H9 (cell line): ENCODE results near the gene WASHC3. TPM values are rescaled to one million over a fixed set of nuclear protein-coding genes. Genes with fewer than 3 reads are reported as not detected.
A peak's percentile ranks its signal among the peaks of the same experiment; 100 is the strongest.

Source experiments
- DNase-seq: peaks from one replicate; pipeline ENCODE4 v3.0.0-alpha.2; 2017
- H2AFZ ChIP-seq: one replicate; pipeline ENCODE4 v1.6.1; 2013; ENCODE audit warnings: mild to moderate bottlenecking, low read length, control low read depth, moderate library complexity
- H2AK5ac ChIP-seq: 2 replicates; pipeline ENCODE4 v1.6.1; 2013; ENCODE audit warnings: low read length, control low read depth, mixed read lengths; ENCODE audit not compliant: insufficient read length
- H2BK120ac ChIP-seq: one replicate; pipeline ENCODE4 v1.6.1; 2013; ENCODE audit warnings: low read depth, mild to moderate bottlenecking, low read length, control low read depth, inconsistent platforms; ENCODE audit not compliant: poor library complexity, severe bottlenecking
- H2BK12ac ChIP-seq: 2 replicates; pipeline ENCODE4 v1.6.1; 2013; ENCODE audit warnings: low read length, control low read depth, mixed read lengths, low read depth; ENCODE audit not compliant: insufficient read length
- H2BK15ac ChIP-seq: 2 replicates; pipeline ENCODE4 v1.6.1; 2013; ENCODE audit warnings: low read depth, low read length, control low read depth
- H2BK20ac ChIP-seq: one replicate; pipeline ENCODE4 v1.6.1; 2013; ENCODE audit warnings: low read depth, mild to moderate bottlenecking, low read length, control low read depth, inconsistent platforms; ENCODE audit not compliant: poor library complexity, severe bottlenecking
- H2BK5ac ChIP-seq: 2 replicates; pipeline ENCODE4 v1.6.1; 2013; ENCODE audit warnings: low read length, control low read depth, mixed read lengths; ENCODE audit not compliant: insufficient read length
- H3K14ac ChIP-seq: 2 replicates; pipeline ENCODE4 v1.6.1; 2013; ENCODE audit warnings: low read length, control low read depth; ENCODE audit not compliant: insufficient read depth
- H3K18ac ChIP-seq: 2 replicates; pipeline ENCODE4 v1.6.1; 2013; ENCODE audit warnings: low read depth, mild to moderate bottlenecking, mixed read lengths, low read length, control low read depth; ENCODE audit not compliant: insufficient read length
- H3K23ac ChIP-seq: 2 replicates; pipeline ENCODE4 v1.6.1; 2013; ENCODE audit warnings: low read length, control low read depth, mixed read lengths, low read depth; ENCODE audit not compliant: insufficient read length
- H3K23me2 ChIP-seq: 2 replicates; pipeline ENCODE4 v1.6.1; 2013; ENCODE audit warnings: low read depth, mild to moderate bottlenecking, mixed read lengths, low read length, control low read depth; ENCODE audit not compliant: insufficient read length, poor library complexity, severe bottlenecking
- H3K27ac ChIP-seq: 2 replicates; pipeline ENCODE4 v1.5.1; 2013; ENCODE audit warnings: low read length, control low read depth, mixed read lengths, low read depth; ENCODE audit not compliant: insufficient read length
- H3K27me3 ChIP-seq: 2 replicates; pipeline ENCODE4 v1.6.1; 2013; ENCODE audit warnings: low read length, control low read depth, inconsistent platforms; ENCODE audit not compliant: insufficient read depth
- H3K4ac ChIP-seq: 2 replicates; pipeline ENCODE4 v1.6.1; 2013; ENCODE audit warnings: low read depth, mild to moderate bottlenecking, control low read depth, inconsistent platforms, low read length, moderate library complexity
- H3K4me1 ChIP-seq: 2 replicates; pipeline ENCODE4 v1.6.1; 2013; ENCODE audit warnings: low read length, control low read depth, inconsistent platforms; ENCODE audit not compliant: insufficient read depth
- H3K4me2 ChIP-seq: 2 replicates; pipeline ENCODE4 v1.6.1; 2013; ENCODE audit warnings: low read length, control low read depth, mixed read lengths; ENCODE audit not compliant: insufficient read length, insufficient read depth
- H3K56ac ChIP-seq: 2 replicates; pipeline ENCODE4 v1.6.1; 2013; ENCODE audit warnings: low read depth, mild to moderate bottlenecking, mixed read lengths, low read length, control low read depth; ENCODE audit not compliant: insufficient read length
- H3K79me1 ChIP-seq: 2 replicates; pipeline ENCODE4 v1.6.1; 2013; ENCODE audit warnings: low read depth, mild to moderate bottlenecking, moderate library complexity, low read length, control low read depth, inconsistent platforms; ENCODE audit not compliant: insufficient read depth, poor library complexity, severe bottlenecking
- H3K79me2 ChIP-seq: 2 replicates; pipeline ENCODE4 v1.6.1; 2013; ENCODE audit warnings: low read length, control low read depth, inconsistent platforms; ENCODE audit not compliant: insufficient read depth
- H3K9ac ChIP-seq: 2 replicates; pipeline ENCODE4 v1.6.1; 2013; ENCODE audit warnings: low read length, control low read depth, mixed read lengths; ENCODE audit not compliant: insufficient read length; ENCODE audit errors: extremely low read depth
- H3K9me3 ChIP-seq: one replicate; pipeline ENCODE4 v1.6.1; 2013; ENCODE audit warnings: low read depth, low read length, inconsistent platforms; ENCODE audit not compliant: control insufficient read depth
- H3T11ph ChIP-seq: one replicate; pipeline ENCODE4 v1.6.1; 2013; ENCODE audit warnings: mild to moderate bottlenecking, low read length, control low read depth, inconsistent platforms
- H4K20me1 ChIP-seq: one replicate; pipeline ENCODE4 v1.6.1; 2013; ENCODE audit not compliant: control insufficient read depth, insufficient read length, insufficient read depth
- H4K5ac ChIP-seq: 2 replicates; pipeline ENCODE4 v1.6.1; 2013; ENCODE audit warnings: low read depth, mild to moderate bottlenecking, mixed read lengths, low read length, control low read depth; ENCODE audit not compliant: insufficient read length
- H4K8ac ChIP-seq: replicated peaks from 2 replicates; pipeline ENCODE4 v1.6.1; 2013; ENCODE audit warnings: low read length, control low read depth, mixed read lengths, low read depth; ENCODE audit not compliant: insufficient read length
- H4K91ac ChIP-seq: 2 replicates; pipeline ENCODE4 v1.6.1; 2013; ENCODE audit warnings: low read depth, mild to moderate bottlenecking, moderate library complexity, mixed read lengths, low read length, control low read depth; ENCODE audit not compliant: insufficient read length
- H3K27ac Mint-ChIP-seq, 3 experiments: 2 replicates in 2 of 3; 3 replicates in 1 of 3; pipeline ENCODE4 v1.8.0; 2020 to 2021; ENCODE audit warnings: mixed read lengths in 3 of 3, mild to moderate bottlenecking in 1 of 3, moderate library complexity in 1 of 3
- H3K27me3 Mint-ChIP-seq: 2 replicates; pipeline ENCODE4 v1.8.0; 2021; ENCODE audit warnings: low read depth, mild to moderate bottlenecking, moderate library complexity, mixed read lengths
- H3K36me3 Mint-ChIP-seq, 3 experiments: 2 replicates in 2 of 3; 3 replicates in 1 of 3; pipeline ENCODE4 v1.8.0; 2020 to 2021; ENCODE audit warnings: low read depth in 3 of 3, mixed read lengths in 3 of 3; ENCODE audit not compliant: insufficient read depth in 1 of 3
- H3K4me1 Mint-ChIP-seq, 2 experiments: 2 replicates each; pipeline ENCODE4 v1.8.0; 2020; ENCODE audit warnings: mixed read lengths in 2 of 2
- H3K4me3 Mint-ChIP-seq, 2 experiments: 2 replicates in 1 of 2; 3 replicates in 1 of 2; pipeline ENCODE4 v1.8.0; 2020 to 2021; ENCODE audit warnings: mild to moderate bottlenecking in 2 of 2, mixed read lengths in 2 of 2, moderate library complexity in 1 of 2
- H3K9me3 Mint-ChIP-seq, 2 experiments: 2 replicates in 1 of 2; 3 replicates in 1 of 2; pipeline ENCODE4 v1.8.0; 2020; ENCODE audit warnings: mild to moderate bottlenecking in 2 of 2, mixed read lengths in 2 of 2, moderate library complexity in 1 of 2
- total RNA-seq: library from RNA; stranded (reverse); gene quantifications from 2 replicates; pipeline ENCODE4 v1.2.1, GENCODE V29; 2021
- TF ChIP-seq, protein P1 (sequence below): fragments of 200-600 bp; sonication (generic); conservative IDR thresholded peaks from 3 replicates; pipeline ENCODE4 v1.8.0; 2021; ENCODE audit warnings: antibody characterized with exemption, mild to moderate bottlenecking

WASHC3 gene
- total RNA-seq, 1 experiment from 2014 or later, result 14.1 TPM

DNA sequence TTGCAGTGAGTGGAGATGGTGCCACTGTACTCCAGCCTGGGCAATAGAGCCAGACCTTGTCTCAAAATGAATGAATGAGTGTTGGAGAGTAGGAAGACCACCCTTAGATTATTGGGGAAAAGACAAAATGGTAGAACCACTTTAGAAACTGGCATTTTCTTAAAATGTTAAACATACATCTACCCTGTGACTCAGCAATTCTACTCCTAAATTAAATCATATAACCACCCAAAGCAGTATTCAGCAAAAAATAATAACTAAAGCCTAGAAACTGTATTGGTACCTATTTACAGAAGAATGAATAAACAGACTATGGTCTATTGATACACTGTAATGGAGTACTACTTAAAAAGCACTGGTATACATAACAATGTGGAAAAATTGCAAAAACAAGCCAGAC lies 49.0 kb upstream of the WASHC3 start:
- H3K9ac ChIP-seq, result no peak overlapping the region
- no peak overlapping the region for H2AK5ac ChIP-seq
- peaks cover 16% of the 10 kb centered on the region in 2 experiments for H3K4me1 Mint-ChIP-seq
- H3K79me2 ChIP-seq, result no peaks in the 10 kb centered on the region
- H3K56ac ChIP-seq, result no peak overlapping the region
- no peak overlapping the region for H3K4me2 ChIP-seq
- H4K5ac ChIP-seq, result no peak overlapping the region
- no peaks in the 10 kb centered on the region for H3K27me3 ChIP-seq
- no peak overlapping the region for H3K4me3 Mint-ChIP-seq
- H3K18ac ChIP-seq, result no peak overlapping the region
- no peak overlapping the region for H4K8ac ChIP-seq
- no peak overlapping the region for H2BK15ac ChIP-seq
- H3K27ac Mint-ChIP-seq, result peak overlapping the region in 1 of 3 experiments; percentile 94; a peak in 2 of 7 replicates
- H3K9me3 Mint-ChIP-seq, result peaks cover 0 to 9% of the 10 kb centered on the region in 2 experiments; a peak in 3 of 5 replicates
- no peak overlapping the region for H3K23ac ChIP-seq
- H3T11ph ChIP-seq, result no peak overlapping the region
- H3K36me3 Mint-ChIP-seq, result peaks cover 49 to 64% (median 62%) of the 10 kb centered on the region in 3 experiments
- TF ChIP-seq, protein P1, sequence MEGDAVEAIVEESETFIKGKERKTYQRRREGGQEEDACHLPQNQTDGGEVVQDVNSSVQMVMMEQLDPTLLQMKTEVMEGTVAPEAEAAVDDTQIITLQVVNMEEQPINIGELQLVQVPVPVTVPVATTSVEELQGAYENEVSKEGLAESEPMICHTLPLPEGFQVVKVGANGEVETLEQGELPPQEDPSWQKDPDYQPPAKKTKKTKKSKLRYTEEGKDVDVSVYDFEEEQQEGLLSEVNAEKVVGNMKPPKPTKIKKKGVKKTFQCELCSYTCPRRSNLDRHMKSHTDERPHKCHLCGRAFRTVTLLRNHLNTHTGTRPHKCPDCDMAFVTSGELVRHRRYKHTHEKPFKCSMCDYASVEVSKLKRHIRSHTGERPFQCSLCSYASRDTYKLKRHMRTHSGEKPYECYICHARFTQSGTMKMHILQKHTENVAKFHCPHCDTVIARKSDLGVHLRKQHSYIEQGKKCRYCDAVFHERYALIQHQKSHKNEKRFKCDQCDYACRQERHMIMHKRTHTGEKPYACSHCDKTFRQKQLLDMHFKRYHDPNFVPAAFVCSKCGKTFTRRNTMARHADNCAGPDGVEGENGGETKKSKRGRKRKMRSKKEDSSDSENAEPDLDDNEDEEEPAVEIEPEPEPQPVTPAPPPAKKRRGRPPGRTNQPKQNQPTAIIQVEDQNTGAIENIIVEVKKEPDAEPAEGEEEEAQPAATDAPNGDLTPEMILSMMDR, result no peak
- no peak for DNase-seq
- no peak overlapping the region for H2BK120ac ChIP-seq
- H3K23me2 ChIP-seq, result no peaks in the 10 kb centered on the region
- no peak overlapping the region for H2BK5ac ChIP-seq
- no peaks in the 10 kb centered on the region for H3K4me1 ChIP-seq
- H2BK12ac ChIP-seq, result no peak overlapping the region
- no peaks in the 10 kb centered on the region for H4K20me1 ChIP-seq
- H3K27ac ChIP-seq, result no peak overlapping the region
- H2BK20ac ChIP-seq, result no peak overlapping the region
- H3K27me3 Mint-ChIP-seq, result no peaks in the 10 kb centered on the region; the same call in 1 of the 2 replicates
- H3K14ac ChIP-seq, result no peak overlapping the region
- no peak overlapping the region for H2AFZ ChIP-seq
- no peak overlapping the region for H3K4ac ChIP-seq
- H3K79me1 ChIP-seq, result no peaks in the 10 kb centered on the region
- no peaks in the 10 kb centered on the region for H3K9me3 ChIP-seq
- no peak overlapping the region for H4K91ac ChIP-seq
